GM12878 (cell line): ENCODE results near the gene CITED2.

Experiments
- BRCA1 ChIP-seq: IDR thresholded peaks from 2 replicates; pipeline ENCODE4 v1.6.1; 2011; ENCODE audit warnings: low read depth, low read length, improper control_type of control experiment
- TF ChIP-seq, protein P1 (sequence below), 3 experiments: IDR thresholded peaks in 2 of 3; conservative IDR thresholded peaks in 1 of 3; 2 replicates each; pipeline ENCODE4 v1.5.1; 2011; ENCODE audit warnings: low read depth in 3 of 3, low read length in 3 of 3, mild to moderate bottlenecking in 3 of 3, control low read depth in 2 of 3, moderate library complexity in 2 of 3, inconsistent platforms in 1 of 3, mixed read lengths in 1 of 3; ENCODE audit not compliant: control insufficient read depth in 2 of 3, insufficient read depth in 1 of 3; ENCODE audit errors: extremely low read depth in 1 of 3
- TF ChIP-seq, protein P2 (sequence below): IDR thresholded peaks from 2 replicates; pipeline ENCODE4 v1.6.1; 2012; ENCODE audit warnings: mild to moderate bottlenecking, low read depth, low read length

DNA sequence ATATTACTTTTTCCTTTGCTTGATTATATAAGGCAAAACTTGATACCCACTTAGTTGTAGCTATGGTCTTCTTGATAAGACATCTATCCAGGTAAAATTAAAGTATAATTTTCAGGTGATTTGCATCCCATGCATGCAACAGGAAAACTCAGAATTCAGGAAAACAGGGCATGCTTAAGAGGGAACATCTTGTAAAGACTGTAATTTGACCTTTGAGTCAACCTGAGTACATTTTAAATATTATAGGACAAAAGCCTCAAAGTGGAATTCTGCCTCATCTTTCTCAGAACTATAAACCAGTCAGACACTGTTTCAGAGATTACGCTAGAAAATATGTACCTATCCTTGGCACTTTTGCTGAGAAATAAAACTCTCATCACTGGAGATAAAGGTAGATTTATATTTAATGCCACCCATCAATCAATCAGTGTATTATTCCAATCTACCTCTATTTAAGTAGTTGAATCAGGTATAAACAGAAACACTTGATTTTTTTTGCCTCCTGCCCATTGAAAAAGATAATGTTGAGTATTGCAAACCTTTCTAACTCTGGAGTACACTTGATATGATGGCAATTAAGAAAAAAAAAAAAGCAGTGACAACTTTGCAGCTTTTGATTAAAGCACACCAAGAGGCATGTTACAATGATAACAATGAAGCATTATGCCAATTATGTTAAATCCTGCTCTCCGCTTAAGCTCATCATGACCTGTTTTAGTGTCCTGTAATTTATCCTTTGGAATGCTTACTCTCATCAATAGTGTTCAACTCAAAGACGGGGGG lies 2.8 kb downstream of the CITED2 start:
- TF ChIP-seq, protein P1, sequence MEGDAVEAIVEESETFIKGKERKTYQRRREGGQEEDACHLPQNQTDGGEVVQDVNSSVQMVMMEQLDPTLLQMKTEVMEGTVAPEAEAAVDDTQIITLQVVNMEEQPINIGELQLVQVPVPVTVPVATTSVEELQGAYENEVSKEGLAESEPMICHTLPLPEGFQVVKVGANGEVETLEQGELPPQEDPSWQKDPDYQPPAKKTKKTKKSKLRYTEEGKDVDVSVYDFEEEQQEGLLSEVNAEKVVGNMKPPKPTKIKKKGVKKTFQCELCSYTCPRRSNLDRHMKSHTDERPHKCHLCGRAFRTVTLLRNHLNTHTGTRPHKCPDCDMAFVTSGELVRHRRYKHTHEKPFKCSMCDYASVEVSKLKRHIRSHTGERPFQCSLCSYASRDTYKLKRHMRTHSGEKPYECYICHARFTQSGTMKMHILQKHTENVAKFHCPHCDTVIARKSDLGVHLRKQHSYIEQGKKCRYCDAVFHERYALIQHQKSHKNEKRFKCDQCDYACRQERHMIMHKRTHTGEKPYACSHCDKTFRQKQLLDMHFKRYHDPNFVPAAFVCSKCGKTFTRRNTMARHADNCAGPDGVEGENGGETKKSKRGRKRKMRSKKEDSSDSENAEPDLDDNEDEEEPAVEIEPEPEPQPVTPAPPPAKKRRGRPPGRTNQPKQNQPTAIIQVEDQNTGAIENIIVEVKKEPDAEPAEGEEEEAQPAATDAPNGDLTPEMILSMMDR (IDR thresholded peaks at IDR 0.05 in 2 of 3, conservative IDR thresholded peaks at IDR 0.05 in 1 of 3; ENCODE audit: control insufficient read depth in 2 of 3, extremely low read depth in 1 of 3, insufficient read depth in 1 of 3, low read depth in 3 of 3, low read length in 3 of 3), result no peak
- TF ChIP-seq, protein P2, sequence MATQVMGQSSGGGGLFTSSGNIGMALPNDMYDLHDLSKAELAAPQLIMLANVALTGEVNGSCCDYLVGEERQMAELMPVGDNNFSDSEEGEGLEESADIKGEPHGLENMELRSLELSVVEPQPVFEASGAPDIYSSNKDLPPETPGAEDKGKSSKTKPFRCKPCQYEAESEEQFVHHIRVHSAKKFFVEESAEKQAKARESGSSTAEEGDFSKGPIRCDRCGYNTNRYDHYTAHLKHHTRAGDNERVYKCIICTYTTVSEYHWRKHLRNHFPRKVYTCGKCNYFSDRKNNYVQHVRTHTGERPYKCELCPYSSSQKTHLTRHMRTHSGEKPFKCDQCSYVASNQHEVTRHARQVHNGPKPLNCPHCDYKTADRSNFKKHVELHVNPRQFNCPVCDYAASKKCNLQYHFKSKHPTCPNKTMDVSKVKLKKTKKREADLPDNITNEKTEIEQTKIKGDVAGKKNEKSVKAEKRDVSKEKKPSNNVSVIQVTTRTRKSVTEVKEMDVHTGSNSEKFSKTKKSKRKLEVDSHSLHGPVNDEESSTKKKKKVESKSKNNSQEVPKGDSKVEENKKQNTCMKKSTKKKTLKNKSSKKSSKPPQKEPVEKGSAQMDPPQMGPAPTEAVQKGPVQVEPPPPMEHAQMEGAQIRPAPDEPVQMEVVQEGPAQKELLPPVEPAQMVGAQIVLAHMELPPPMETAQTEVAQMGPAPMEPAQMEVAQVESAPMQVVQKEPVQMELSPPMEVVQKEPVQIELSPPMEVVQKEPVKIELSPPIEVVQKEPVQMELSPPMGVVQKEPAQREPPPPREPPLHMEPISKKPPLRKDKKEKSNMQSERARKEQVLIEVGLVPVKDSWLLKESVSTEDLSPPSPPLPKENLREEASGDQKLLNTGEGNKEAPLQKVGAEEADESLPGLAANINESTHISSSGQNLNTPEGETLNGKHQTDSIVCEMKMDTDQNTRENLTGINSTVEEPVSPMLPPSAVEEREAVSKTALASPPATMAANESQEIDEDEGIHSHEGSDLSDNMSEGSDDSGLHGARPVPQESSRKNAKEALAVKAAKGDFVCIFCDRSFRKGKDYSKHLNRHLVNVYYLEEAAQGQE, result no peak
- TF ChIP-seq BRCA1, result no peak
